Kidney (tissue), 14 donors: ENCODE measurements around the gene TNS3. TPM values are rescaled to one million over a fixed set of nuclear protein-coding genes. Genes with fewer than 3 reads are reported as not detected.
A peak's percentile ranks its signal among the peaks of the same experiment; 100 is the strongest.

ENCODE experiments used
- DNase-seq, 5 donors: peaks; one replicate each; pipeline ENCODE4 v3.0.0-alpha.2; 2013 to 2020
- FAIRE-seq: peaks from 2 replicates; lab custom pipeline; 2012; peaks lifted over from hg19 to GRCh38; lab: Jason Lieb, UNC
- H3K27ac ChIP-seq, 2 donors: one replicate each; pipeline ENCODE4 v1.7.0; 2013; ENCODE audit warnings: low read depth in 2 of 2, low read length in 2 of 2, inconsistent platforms in 1 of 2
- H3K27me3 ChIP-seq: one replicate; pipeline ENCODE4 v1.7.1; 2013; ENCODE audit warnings: low read length, inconsistent platforms; ENCODE audit not compliant: control insufficient read depth, insufficient read depth
- H3K36me3 ChIP-seq, 3 donors: one replicate each; pipeline versions ENCODE4 v1.7.0 to v1.7.1; 2013; ENCODE audit warnings: low read length in 3 of 3, control low read depth in 1 of 3, inconsistent platforms in 1 of 3; ENCODE audit not compliant: insufficient read depth in 3 of 3, control insufficient read depth in 2 of 3
- H3K4me1 ChIP-seq, 3 donors: one replicate each; pipeline versions ENCODE4 v1.7.0 to v1.7.1; 2013; ENCODE audit warnings: low read length in 3 of 3, inconsistent platforms in 1 of 3, low read depth in 1 of 3; ENCODE audit not compliant: control insufficient read depth in 2 of 3, insufficient read depth in 2 of 3
- H3K4me3 ChIP-seq, 3 donors: one replicate each; pipeline versions ENCODE4 v1.7.0 to v1.8.1; 2013; ENCODE audit warnings: low read length in 3 of 3, control low read depth in 1 of 3, inconsistent platforms in 1 of 3
- H3K9ac ChIP-seq, 3 donors: one replicate each; pipeline versions ENCODE4 v1.7.0 to v1.7.1; 2013; ENCODE audit warnings: low read length in 3 of 3, control low read depth in 1 of 3, inconsistent platforms in 1 of 3
- H3K9me3 ChIP-seq, 3 donors: one replicate each; pipeline versions ENCODE4 v1.7.0 to v1.7.1; 2013; ENCODE audit warnings: low read length in 3 of 3, control low read depth in 1 of 3, inconsistent platforms in 1 of 3; ENCODE audit not compliant: control insufficient read depth in 2 of 3, insufficient read depth in 1 of 3
- intact Hi-C: fragments of 100-400 bp; cut with DNase I; formaldehyde crosslinking; loops from one replicate; pipeline ENCODE4 v1.11.1; 2022
- polyA plus RNA-seq: library from polyadenylated mRNA; stranded (reverse); fragments of 350-450 nt; fragmentation: Illumina TruSeq; extraction: RNeasy Lipid Tissue Mini Kit (QIAGEN cat#74804); gene quantifications from one replicate; pipeline ENCODE4 v1.2.3, GENCODE V29; 2014; ENCODE audit warnings: low read depth, low replicate concordance; ENCODE audit not compliant: insufficient read depth
- total RNA-seq: library from RNA; stranded (reverse); fragmentation: NEBNext Ultra II Directional; extraction: Animal tissue kit (Norgen Biotek cat#: 25700); gene quantifications from one replicate; pipeline ENCODE4 v1.2.1, GENCODE V29; 2021
- TF ChIP-seq, protein P1 (sequence below): IDR thresholded peaks from 3 replicates; pipeline ENCODE4 v1.5.1; 2012; ENCODE audit warnings: mild to moderate bottlenecking, moderate library complexity, borderline replicate concordance; ENCODE audit not compliant: insufficient read depth; ENCODE audit errors: extremely low read depth
- donor health status: control.
- donor health status: control.
- donor health status: control.
- donor health status: control.
- donor health status: control.
- donor health status: DM: yes; HTN: yes; CAD: no.
- donor health status: Normal renal cell carcinoma (clear cell type).

Gene TNS3
- total and polyA plus RNA-seq, 2 donors from 2014 or later, result 38.4 to 198 TPM

DNA sequence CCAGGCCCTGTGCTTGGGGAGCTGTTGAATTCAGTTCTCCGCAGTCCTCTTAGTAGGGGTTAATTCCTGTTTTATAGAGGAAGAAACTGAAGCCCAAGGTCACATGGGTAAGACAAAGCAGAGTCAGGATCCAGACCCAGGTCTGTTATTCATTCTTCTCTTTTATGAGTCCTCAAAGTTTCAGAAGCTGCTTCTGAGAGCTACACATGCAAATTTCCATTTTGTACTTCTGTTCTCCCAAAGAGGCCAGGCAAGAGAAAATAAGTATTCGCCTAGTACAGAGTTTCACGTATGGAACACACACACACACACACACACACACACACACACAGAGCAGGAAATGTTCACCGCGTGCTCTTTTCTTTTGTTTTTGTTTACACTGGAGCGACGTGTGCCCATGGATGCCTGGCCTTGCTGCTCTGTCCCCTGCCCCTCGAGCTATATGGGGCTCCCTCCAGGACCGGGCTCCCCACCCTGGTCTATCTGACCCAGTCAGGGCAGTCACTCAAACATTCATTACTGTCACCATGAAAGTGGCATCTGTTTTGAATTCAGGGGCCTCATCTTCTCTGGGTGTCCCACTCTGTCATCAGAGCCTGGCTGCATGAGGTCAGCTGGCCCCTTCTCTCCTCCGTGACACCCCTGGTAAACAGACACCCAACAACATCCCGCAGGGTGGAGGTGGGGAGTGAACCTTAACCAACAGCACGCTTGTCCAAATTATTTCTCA, 84.4 kb downstream of the TNS3 start:
- H3K36me3 ChIP-seq, result peaks cover 0 to 2% (median 0%) of the 10 kb centered on the region in 3 donors
- peak overlapping the region; percentile 71 to 85 for H3K27ac ChIP-seq
- H3K4me3 ChIP-seq, result no peak overlapping the region
- TF ChIP-seq, protein P1, sequence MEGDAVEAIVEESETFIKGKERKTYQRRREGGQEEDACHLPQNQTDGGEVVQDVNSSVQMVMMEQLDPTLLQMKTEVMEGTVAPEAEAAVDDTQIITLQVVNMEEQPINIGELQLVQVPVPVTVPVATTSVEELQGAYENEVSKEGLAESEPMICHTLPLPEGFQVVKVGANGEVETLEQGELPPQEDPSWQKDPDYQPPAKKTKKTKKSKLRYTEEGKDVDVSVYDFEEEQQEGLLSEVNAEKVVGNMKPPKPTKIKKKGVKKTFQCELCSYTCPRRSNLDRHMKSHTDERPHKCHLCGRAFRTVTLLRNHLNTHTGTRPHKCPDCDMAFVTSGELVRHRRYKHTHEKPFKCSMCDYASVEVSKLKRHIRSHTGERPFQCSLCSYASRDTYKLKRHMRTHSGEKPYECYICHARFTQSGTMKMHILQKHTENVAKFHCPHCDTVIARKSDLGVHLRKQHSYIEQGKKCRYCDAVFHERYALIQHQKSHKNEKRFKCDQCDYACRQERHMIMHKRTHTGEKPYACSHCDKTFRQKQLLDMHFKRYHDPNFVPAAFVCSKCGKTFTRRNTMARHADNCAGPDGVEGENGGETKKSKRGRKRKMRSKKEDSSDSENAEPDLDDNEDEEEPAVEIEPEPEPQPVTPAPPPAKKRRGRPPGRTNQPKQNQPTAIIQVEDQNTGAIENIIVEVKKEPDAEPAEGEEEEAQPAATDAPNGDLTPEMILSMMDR, result no peak
- peak overlapping the region in 1 of 3 donors; percentile 8 for H3K9ac ChIP-seq
- FAIRE-seq (no peak), DNase-seq (peak in 2 of 5 donors; percentile 43 to 65)
- H3K4me1 ChIP-seq, result peaks cover 21 to 80% (median 65%) of the 10 kb centered on the region in 3 donors
- H3K27me3 ChIP-seq, result no peaks in the 10 kb centered on the region
- H3K9me3 ChIP-seq, result no peaks in the 10 kb centered on the region
- intact Hi-C loops, result no loop called here

DNA sequence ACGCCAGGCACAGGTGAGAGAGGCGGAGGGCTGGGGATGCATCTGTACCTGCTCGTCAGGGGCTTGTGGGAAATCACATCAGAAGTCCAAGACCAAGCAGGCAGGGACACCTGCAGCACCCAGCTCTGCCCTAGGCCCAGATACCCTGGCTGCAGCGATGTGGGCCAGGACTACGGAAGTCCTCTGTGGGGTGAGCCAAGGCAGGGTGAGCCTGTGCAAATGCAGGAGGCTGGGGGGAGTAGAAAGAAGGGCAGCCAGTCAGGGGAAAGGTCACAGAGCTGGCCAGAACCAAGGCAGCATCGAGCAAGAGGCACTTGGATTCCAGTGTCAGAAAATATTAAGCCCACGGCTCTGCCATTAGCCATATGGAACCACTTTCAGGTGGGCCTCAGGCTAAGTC, 85.2 kb downstream of the TNS3 start:
- Histone ChIP-seq H3K27ac (peak overlapping the region; percentile 85 to 86), H3K36me3 (peaks cover 0 to 2% (median under 1%) of the 10 kb centered on the region in 3 donors), H3K4me1 (peaks cover 14 to 81% (median 63%) of the 10 kb centered on the region in 3 donors), H3K4me3 (no peak overlapping the region), H3K27me3 (no peaks in the 10 kb centered on the region), H3K9me3 (no peaks in the 10 kb centered on the region), H3K9ac (peak overlapping the region in 1 of 3 donors; percentile 31)
- TF ChIP-seq, protein P1, result no peak
- FAIRE-seq (no peak), DNase-seq (peak in 1 of 5 donors; percentile 41)
- intact Hi-C loops, result no loop called here

DNA sequence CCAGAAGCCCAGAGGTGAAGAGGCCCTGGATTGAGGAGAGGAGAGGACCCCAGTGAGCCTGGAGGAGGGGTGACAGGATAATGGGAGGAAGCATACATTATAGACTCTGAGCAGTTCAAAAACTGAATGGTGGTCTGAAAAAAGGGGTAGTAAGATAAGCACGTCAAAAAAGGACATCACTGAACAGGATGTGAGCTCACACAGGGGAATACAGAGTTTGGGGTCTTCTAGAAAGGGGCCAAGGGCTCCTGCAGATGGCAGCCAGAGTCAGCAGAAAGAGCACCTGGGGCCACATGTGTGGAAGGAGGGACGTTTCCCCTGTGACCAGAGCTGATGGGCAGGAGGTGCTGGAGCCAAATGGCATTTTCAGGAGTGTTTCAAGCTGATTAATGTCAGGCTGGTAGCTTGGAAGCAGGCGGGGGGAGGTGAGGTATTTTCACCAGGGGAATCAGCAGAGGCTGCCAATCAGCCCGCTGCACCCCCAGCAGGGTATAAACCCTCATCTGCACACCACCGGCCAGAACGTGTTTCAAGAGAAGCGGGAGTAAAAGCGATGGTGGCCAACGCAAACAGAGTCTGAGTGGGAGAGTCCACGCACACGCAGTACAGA, 85.8 kb downstream of the TNS3 start:
- peaks cover 14 to 76% (median 58%) of the 10 kb centered on the region in 3 donors for H3K4me1 ChIP-seq
- no peak overlapping the region for H3K4me3 ChIP-seq
- FAIRE-seq (no peak), DNase-seq (peak in 1 of 5 donors; percentile 42)
- H3K9ac ChIP-seq, result peak overlapping the region in 1 of 3 donors; percentile 31
- H3K36me3 ChIP-seq, result peaks cover 0 to 4% (median 2%) of the 10 kb centered on the region in 3 donors
- no peaks in the 10 kb centered on the region for H3K27me3 ChIP-seq
- TF ChIP-seq, protein P1, result no peak
- H3K27ac ChIP-seq, result peak overlapping the region; percentile 85 to 86
- H3K9me3 ChIP-seq, result no peaks in the 10 kb centered on the region
- intact Hi-C loops, result no loop called here
